GM18909 (cell line): ENCODE measurements around the gene PGM1.

Experiments used
- ATAC-seq: cut with Tn5 transposase; IDR thresholded peaks from one replicate; pipeline ENCODE4 v1.9.1; 2021; ENCODE audit warnings: mild to moderate bottlenecking; ENCODE audit not compliant: unreplicated experiment, poor library complexity

Gene PGM1

DNA sequence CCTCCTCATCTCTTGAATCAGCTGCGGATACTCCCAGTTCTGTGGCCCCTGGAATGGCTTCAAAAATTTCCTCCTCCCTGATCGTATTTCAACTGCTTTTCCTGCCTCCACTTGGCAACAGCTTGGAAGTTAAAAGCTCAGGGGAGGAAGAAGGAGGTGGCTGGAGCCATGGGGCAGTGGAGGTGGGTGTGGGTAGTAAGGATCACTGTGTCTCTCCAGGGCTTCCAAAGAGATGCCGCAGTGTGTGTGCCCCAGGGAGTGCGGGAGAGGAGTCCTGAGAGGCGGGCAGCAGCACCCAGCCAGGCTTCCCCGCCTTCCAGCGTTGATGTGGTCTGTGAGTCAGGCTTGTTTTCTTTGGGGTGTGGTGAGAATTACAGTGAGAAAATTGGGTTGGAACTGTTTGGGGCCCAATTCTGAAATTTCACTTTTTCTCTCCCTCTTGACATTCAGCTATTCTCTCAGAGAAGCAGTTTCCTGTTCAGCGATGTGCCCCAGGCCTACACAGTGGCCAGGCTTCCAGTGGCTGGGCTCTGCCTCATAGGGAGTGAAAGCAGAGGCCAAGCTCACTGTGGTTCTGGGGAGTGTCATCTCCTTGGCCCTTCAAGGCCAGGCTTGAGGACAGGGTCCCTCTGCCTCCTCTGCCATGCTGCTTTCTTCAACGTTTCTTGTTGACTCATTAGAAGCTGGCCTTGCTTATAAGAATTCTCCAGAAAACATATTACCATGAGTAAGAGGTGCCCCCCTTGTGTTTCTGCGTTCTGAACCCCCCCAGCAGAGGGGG, 69.0 kb downstream of the PGM1 start:
- no peak for ATAC-seq

DNA sequence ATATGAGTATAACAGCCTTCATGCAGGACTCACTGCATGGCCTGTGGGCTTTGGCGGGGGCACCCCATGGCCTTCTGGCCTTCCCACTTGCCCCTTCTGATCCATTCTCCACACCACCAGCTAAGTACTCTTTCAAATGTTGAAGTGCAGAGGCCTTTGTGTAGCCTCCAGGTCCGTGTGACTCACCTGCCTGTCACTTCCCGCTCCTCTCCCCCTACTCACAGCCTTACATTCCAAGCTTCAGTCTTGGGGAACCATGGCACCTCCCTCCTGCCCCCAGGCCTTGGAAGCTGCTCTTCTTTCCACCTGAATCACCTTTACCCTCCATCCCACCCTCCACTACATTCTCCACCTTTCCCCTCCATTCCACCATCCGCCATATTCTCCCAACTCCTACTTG, 69.6 kb downstream of the PGM1 start:
- no peak for ATAC-seq

DNA sequence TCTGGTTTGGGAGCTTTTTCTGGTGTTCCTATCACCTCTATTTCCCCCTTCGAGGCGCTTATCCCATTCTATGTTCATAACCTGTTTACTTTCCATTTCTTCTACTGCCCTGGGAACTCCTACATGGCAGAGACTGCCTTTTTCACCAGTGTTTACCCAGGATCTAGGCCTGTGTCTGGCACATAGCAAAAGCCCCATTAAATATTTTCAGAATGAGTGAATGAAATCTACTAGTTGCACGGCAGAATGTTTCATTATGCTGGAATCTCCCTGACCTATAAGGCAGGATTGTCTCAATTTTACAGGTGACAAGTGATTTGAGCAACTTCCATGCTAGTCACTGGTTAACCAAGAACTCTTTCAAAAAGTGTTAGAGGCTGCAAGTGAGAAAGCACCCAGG, 70.1 kb downstream of the PGM1 start:
- no peak for ATAC-seq

DNA sequence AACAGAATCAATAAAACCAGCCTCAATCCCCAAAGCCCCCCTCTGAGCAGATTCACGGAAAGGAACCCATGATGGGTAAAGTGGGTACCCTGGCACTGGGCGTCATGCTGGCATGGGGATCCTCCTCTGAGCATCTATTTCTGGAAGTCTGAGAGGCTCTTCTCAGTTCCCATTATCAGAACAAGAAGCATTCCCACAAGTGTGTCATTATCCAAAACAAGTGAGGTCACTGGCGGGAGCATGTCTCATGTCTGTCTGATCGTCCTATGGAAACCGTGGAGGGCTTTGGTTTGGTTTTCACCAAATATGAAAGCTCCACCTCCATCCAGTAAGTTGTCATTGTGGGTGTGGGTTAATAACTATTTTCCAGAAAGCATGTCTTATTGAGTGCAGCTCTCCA, 70.7 kb downstream of the PGM1 start:
- no peak for ATAC-seq

DNA sequence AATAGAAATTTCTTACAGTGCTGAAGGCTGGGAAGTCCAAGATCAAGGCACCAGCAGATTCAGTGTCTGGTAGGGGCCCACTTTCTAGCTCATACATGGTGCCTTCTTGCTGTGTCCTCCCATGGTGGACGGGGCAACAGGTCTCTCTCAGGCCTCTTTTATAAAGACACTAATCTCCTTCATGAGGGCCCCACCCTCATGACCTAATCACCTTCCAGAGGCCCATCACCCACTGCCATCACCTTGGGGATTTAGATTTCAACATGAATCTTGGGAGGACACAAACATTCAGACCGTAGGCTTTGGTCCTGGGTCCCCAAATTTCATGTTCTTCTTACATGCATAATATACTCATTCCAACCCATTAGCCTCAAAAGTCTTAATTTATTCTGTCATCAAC, 71.5 kb downstream of the PGM1 start:
- no peak for ATAC-seq

DNA sequence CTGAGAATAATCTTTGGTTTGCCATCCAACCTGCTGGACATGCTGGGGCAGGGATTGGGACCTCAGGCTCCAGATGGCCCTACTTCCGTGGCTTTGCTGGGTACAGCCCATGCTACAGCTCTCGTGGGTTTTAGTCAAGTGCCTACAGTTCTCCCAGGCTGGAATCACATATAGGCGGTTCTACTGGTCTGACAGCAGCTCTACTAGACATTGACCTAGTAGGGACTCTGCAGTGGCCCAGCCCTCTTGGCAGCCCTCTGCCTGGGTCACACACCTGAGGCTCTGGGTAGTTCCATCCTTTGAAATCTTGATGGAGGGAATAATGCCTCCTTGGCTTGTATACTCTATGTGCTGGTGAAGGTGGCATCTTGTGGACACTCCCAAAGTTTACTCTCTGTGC, 72.2 kb downstream of the PGM1 start:
- ATAC-seq, result no peak

DNA sequence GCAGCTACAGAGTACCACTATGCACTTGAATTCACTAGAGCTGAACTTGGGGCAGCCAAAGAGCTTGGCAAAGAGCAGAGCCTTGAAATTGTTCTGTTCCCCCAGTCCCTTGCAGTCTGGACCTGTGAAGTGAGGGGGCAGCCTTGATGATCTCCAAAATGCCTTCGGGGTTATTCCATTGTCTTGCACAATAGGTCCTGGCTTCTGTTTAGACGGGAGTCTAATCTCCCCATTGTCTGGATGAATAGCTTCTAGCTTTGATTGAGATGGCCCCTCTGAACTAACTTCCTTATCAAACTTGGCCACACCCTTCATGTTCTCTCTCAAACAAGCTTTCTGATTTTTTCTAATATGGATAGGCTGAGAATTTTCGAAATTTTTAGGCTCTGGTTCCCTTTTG, 72.6 kb downstream of the PGM1 start:
- no peak for ATAC-seq

DNA sequence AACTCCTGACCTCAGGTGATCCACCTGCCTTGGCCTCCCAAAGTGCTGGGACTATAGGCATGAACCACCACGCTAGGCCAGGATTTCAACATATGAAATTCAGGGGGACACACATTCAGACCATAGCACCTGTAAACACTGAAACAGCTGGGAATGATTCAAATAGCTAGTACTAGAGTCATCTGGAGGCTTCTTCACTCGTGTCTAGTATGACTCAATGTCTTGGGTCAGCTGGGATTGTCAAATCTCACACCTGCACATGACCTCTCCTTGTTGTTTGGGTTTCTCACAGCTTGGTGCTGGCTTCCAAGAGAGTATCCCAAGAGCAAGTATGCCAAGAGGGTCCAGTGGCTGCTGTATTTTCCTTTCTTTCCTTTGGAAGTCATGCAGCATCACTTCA, 75.1 kb downstream of the PGM1 start:
- ATAC-seq, result no peak

DNA sequence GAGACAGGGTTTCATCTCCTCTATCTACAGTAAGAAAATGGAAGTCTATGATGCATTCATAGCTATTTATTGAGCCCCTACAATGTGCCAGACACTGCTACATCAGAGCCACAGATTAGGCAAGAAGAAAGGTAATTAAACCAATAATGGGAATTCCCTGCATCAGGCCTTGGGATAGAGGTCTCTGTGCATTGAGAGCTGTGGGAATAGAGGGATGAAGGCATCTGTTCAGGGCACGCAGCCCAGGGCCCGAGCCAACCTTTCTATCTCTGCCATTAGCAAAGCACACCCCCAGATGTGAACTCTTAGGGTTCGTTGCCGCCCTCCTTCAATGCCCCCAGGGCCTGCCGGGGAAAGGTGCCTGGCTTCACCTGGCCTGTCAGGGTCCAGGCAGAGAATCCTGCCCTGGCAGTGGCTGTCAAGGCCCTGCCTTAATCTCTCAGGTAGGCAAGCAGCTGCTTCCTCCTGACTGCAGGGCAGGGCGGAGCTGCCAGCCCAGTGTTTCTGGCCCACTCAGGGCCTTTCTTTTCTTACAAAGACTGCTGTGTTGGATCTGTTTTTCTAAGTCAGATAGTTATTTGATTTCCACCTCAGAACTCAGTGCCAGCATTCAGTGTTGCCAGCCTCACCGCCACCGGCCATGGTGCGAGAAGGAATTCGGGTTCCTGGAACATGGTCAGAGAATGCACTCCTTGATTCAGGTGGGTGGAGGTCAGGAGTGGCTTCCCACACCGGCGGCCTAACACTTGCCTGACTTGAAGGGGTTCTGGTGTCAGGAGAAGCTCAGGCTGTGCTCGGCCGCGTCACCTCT, 76.1 kb downstream of the PGM1 start:
- ATAC-seq, result no peak

DNA sequence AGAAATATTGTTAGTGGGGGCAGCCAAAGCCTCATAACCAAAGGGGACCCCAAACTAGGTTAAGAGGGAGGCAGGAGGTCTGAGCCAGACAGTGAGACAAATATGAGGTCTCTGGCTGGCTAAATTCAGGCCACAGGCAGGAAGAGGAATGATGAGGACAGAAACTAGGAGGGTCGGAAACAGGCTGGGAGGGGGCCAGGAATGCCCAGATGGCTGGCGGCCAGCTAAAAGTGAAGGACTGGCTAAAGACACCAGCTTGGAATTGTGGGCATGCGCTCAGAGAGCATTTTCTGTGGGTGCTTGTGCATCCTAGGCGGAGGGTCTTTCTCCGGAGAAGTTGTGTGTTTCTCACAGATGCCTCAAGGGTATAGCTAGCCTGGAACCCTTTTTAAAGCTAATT, 77.0 kb downstream of the PGM1 start:
- ATAC-seq, result no peak

DNA sequence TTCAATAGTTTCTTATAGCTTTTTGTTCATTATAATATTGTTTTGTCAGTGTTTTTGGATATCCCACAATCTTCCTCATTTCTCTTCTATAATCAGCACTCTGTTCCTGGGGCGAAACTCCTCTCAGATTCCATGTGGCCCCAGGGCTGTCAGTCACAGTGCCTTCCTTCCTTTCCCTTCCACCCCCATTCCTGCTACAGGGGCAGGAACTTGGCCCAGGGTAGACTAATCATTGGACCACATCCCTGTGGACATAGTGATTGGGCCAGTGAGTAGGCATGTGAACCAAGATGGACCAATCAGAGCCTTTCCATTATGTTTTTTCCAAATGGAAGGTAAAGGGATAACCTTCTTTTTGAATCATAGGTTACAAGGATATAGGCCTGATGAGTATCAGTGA, 78.3 kb downstream of the PGM1 start:
- ATAC-seq, result no peak

DNA sequence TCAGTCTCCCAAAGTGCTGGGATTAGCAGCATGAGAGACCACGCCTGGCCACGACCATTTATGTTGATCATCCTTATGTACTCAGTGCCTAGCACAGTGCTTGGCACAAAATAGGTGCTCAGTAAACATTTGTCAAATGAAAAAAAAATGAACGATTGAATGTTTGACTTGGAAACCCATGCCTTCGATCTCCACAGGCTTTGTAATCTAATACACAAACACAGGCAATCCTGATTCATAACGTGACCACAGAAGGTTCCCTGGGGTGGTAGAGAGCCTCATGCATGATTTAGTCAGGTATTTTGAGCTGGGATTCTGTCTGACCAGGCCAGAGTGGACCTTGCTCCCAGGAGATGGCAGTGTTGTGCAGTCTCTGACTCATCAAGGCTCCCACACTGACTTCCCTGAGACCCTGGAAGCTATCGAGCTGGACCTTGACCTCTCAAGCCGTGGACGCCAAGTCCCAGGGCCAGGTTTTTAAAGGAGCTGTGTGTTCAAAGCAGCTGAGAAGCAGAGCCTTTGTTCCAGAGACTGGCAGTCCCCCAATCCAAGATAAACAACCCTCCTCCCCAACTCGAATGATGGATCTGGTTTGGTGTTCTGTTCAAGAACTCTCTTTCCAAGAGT, 81.1 kb downstream of the PGM1 start:
- peak; percentile 64 for ATAC-seq

DNA sequence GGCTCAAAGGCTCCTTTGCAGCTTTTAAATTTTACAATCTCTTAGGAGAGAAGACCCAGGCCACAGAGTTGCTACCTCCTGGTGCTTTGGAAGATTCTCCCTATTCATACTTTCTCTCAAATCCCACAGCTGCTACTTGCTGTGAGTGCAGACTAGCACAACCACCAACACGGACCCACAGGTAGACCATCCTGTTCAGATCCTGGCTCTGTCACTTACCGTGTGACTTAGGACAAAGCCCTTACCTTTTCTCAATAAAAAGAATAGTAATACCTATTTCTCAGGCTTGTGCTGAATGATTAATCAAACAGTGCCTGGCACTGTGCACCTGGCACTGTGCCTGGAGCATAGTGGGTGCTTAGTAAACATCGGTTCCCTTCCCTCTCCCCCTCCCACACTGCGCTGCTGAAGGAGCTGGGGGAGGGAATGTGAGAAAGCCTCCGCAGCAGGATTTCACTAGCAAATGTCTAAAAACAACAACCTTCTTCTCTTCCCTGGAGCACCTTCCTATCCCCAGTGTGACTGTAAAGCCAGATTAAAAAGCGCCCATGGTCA, 81.7 kb downstream of the PGM1 start:
- ATAC-seq, result no peak

DNA sequence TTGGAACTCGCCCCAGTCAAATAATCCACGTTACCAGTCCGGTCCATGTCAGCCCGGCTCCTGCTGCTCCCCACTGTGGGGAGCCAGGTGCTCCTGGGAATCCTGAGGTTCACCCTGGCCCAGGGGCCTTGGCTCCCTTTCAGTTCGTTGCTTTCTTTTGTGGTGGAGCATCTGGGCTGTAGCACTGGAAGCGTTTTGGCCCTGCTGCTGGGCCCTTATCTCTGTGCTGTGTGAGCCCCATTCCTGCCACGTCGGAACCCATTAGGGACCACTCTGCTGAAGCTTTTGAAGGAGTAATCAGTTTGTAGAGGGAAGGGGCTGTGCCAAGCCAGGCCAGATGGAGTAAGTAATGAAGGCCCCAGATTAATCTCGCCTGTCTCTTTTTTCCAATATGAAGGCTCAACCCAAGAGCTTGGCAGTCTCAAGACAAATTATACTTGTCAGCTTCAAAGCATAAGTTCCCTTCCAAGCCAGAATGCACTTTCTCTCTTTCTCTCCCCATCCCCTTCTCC, 82.3 kb downstream of the PGM1 start:
- ATAC-seq, result no peak

DNA sequence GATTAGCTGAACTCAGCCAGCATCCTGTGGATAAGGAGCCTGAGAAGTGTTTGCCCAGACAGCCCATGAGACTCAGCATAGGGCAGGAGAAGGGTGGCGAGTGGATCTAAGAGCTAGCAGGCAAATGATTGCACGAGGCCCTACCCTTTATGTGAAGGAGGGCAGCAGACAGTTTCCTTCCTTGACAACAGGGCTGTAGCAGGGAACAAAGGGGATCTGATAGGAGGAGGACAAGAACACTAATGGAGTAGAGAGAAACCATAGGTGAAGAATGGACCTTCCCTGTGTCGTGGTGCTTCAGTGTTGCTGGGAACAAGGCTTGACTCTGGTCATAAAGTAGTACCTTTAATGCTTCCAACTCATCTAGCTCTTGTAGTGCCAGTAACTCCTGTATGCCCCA, 84.3 kb downstream of the PGM1 start:
- ATAC-seq, result no peak

DNA sequence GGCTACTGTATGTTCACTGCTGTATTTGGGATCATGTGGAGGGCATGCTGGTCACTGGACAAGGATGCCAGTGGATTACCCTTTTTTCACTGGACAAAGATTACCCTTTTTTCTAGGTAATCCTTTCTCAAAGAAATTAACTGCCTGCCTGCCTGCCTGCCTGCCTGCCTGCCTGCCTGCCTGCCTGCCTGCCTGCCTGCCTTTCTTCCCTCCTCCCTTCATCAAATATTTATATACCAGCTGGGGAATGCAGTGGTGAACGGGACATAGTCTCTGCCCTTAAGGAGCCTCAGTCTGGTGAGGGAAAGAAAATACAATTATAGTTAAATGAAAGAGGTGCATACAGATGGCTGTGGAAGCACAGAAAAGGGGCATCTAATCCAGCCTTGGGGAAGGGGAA, 85.0 kb downstream of the PGM1 start:
- no peak for ATAC-seq

DNA sequence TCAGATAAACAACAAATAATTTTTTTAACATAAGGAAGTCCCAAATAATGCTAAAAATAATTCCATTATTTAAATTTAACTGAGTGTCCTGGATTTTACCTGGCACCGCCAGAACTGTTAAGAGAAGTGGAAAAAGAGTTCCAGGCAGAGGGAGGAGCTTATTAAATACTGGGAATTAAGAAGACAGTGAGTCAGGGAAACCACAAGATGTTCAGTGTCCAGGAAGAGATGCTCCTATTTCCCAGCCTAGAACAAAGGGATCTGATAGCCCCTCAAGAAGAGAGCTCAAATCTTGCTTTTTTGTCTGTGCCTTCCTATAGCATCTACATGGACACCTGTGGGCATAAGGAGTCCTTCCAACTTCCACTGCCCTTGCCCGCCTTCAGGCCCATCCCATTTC, 85.9 kb downstream of the PGM1 start:
- ATAC-seq, result no peak

DNA sequence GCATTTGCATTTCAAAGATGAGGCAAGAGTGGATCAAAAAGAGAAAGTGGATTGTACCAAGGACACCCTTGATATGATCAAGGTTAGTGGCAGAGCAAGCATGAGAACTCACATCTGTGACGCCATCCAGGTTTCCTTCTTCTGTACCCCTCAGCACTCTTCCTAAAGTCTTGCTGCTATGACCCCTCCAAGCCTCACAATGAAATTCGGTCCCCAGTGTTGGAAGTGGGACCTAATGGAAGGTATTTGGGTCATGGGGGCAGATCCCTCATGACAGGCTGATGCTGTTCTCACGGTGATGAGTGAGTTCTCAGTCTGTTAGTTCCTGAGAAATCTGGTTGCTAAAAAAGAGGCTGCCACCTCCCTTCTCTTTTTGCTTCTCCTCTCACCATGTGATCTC, 86.4 kb downstream of the PGM1 start:
- ATAC-seq, result no peak

DNA sequence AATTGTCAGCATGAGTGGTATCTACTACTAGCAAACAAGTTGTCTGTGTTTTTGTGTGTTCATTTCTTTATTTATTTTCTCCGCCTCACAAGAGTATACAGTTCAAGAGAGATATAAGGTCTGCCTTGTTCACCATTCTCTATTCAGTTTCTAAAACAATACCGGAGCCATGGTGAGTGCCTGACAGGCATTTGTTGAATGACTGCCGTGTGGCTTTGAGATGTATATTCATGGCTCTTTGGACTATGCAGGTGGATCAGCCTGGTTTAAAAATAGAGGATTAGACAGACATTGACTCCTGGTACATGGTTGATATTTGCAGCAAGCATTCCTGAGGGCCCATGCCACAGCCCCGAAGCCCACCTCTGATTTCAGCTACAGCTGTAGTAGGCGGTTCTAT, 89.7 kb downstream of the PGM1 start:
- ATAC-seq, result no peak

DNA sequence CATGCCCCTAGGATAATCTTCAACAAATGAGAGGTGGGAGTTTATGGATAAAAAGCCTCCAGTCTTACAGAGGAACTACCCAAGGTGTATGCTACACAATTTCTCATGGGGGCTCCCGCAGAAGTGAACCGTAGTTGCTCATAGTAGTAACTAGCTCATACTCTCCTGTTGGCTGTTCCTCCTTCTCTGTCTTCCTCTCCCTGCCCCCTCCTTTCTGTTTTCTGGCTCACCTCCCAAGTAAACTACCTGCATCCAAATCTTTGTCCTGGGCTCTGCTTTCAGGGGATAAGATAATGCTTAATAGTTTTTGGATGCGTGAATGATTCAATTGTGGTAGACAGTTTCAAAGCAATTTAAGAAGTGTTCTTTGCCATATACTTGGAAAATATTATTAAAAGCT, 90.5 kb downstream of the PGM1 start:
- ATAC-seq, result no peak

DNA sequence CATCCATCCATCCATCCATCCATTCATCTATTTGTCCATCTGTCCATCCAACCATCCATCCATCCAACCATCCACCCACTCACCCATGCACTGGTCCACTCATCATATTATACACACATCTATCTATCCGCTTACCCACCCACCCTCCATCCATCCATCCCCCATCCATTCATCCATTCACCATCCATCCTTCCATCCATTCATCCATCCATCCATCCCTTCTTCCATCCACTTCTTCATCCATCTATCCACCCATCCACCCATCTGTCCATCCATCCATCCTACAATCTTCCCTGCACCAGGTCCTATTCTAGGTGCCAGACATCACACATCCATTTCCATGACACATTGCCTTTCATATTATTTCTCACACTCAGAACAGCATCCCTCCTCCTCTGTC, 93.5 kb downstream of the PGM1 start:
- ATAC-seq, result no peak
